ENCODE results near the gene GPS2.

GPS2 gene

DNA sequence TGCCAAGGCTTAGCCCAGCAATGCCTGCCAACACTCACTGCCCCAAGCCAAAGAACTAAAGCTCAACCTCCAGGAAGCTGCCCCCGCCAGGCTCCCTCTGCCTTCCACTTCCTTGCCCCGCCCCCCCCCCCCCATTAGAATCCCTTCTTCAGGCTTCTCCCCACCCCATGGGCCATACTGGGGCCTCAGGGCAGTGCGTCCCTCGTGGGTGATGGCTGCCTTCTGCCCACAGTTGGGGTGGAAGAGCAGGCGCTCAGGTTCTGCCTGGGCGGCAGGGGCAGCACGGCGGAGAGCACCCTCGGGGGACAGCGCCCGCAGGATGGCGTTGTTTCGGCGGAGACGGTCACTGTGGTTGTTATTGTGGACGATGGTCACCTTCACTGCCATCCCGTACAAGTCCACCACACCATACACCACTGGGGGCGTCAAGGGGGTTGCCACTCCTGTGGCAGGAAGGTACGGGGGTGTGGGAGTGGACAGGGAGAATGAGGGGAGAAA, 9.9 kb upstream of the GPS2 start:
- TF ChIP-seq, protein P1, sequence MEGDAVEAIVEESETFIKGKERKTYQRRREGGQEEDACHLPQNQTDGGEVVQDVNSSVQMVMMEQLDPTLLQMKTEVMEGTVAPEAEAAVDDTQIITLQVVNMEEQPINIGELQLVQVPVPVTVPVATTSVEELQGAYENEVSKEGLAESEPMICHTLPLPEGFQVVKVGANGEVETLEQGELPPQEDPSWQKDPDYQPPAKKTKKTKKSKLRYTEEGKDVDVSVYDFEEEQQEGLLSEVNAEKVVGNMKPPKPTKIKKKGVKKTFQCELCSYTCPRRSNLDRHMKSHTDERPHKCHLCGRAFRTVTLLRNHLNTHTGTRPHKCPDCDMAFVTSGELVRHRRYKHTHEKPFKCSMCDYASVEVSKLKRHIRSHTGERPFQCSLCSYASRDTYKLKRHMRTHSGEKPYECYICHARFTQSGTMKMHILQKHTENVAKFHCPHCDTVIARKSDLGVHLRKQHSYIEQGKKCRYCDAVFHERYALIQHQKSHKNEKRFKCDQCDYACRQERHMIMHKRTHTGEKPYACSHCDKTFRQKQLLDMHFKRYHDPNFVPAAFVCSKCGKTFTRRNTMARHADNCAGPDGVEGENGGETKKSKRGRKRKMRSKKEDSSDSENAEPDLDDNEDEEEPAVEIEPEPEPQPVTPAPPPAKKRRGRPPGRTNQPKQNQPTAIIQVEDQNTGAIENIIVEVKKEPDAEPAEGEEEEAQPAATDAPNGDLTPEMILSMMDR (IDR thresholded peaks at IDR 0.05; ENCODE audit: insufficient read depth, low read depth, low read length, missing control alignments), result no peak
- DNase-seq (ENCODE audit: low read depth), result no peak
- H3K4me3 ChIP-seq (ENCODE audit: low read depth, low read length), result no peak overlapping the region

DNA sequence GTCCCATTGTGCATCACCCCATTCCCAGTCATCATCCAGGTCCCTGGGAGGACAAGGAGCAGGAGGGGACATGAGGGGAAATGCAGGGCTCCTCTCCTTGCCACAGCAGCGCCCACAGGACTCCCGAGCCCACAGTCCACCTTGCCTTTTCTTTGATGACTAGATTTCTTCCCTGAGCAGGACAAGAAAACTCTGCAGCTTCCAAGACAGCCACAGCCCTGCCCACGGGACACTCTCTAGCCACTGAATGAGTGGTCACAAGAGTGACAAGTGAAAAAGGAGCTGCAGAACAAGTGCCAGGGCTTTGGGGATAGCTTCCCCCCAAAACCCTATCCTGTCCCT, 9.2 kb upstream of the GPS2 start:
- DNase-seq (ENCODE audit: low read depth), result no peak
- TF ChIP-seq, protein P1 (IDR thresholded peaks at IDR 0.05; ENCODE audit: insufficient read depth, low read depth, low read length, missing control alignments), result no peak
- H3K4me3 ChIP-seq (ENCODE audit: low read depth, low read length), result no peak overlapping the region

DNA sequence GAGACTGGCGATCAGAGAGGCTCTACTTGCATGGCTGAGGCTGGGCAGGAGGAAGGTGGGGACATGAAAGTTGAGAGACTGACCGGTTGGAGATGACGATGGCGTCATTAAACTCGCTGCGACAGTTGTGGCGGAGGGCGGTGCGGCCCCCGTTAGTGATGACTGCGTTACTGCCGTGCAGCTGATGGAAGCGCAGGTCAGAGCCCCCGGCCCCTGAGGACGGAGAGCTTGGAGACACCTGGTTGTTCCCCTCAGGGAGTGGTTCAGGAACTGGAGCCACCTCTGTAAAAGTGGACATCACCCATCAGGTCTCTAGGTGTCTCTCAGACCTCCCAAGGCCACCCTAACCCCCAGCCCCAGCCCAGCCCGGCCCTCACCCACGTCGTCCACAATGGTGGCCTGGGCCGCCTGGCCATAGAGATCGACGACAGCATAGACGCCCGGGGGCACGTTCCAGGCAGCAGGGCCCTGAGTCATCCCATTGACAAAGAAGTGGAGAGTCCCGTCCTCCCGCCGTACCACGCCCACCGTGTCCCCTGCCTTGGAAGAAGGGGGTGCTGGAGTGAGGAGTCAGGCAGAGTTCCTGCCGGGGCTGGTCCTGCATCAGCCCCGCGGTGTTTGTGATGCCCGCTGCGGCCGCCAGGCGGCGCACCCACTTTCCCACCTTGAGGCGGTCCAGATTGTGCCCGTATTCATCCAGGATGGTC, 8.7 kb upstream of the GPS2 start:
- no peak overlapping the region for H3K4me3 ChIP-seq (ENCODE audit: low read depth, low read length)
- TF ChIP-seq, protein P1 (IDR thresholded peaks at IDR 0.05; ENCODE audit: insufficient read depth, low read depth, low read length, missing control alignments), result peak; percentile 97
- DNase-seq (ENCODE audit: low read depth), result peak; percentile 57

DNA sequence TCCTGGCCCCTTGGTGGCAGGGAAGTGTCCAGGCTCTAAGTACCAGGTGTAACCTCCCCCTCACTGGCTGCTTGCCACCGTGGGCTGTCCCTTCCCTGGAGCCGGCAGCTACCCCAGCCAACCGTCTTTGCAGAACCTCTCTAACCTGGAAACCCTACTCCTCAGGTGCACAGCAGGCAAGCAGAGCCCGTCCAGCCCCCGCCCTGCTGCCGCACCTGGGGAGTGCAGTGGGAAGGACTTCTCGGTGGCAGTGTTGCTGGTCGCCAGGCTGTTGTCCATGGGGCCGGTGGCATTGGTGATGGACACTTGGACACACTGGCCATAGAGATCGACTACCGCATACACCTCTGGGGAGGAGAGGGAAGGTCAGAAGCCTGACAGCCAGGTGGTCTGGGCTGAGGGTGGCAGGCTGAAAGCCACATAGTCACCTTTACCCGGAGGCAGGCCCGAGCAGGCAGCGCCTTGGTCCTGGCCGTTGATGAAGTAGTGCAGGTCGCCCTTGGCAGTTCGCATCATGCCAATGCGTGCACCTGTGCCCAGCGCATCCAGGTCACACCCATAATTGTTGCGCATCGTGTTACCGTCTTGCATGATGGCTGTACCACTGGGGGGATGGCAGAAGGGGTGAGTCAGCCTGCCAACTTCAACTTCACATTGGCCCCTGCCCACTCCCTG, 7.5 kb upstream of the GPS2 start:
- TF ChIP-seq, protein P1 (IDR thresholded peaks at IDR 0.05; ENCODE audit: insufficient read depth, low read depth, low read length, missing control alignments), result no peak
- no peak for DNase-seq (ENCODE audit: low read depth)

DNA sequence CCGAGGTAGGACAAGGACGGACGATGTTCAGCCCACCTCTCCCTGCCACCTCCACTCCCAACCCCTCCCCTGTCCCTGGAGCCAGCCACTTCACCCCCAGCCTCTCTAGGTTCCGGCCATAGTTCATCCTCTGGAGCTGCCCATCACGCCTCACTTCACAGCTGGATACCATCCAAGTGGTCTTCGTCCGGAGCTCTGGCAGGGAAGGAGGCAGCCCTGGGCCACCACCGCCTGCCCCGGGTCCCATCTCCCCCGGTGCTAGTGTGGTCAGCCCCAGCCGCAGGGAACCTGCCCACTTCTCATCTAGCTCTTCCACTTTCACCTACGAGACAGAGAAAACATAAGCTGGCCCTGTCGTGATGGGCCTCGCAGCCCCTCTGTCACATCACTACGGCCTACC, 6.3 kb upstream of the GPS2 start:
- no peak for DNase-seq (ENCODE audit: low read depth)
- TF ChIP-seq, protein P1 (IDR thresholded peaks at IDR 0.05; ENCODE audit: insufficient read depth, low read depth, low read length, missing control alignments), result no peak
- no peak overlapping the region for H3K4me3 ChIP-seq (ENCODE audit: low read depth, low read length)

More for the DNA sequence above, 7.5 kb upstream of the GPS2 start:
- no peak overlapping the region for H3K4me3 ChIP-seq (ENCODE audit: low read depth, low read length)

DNA sequence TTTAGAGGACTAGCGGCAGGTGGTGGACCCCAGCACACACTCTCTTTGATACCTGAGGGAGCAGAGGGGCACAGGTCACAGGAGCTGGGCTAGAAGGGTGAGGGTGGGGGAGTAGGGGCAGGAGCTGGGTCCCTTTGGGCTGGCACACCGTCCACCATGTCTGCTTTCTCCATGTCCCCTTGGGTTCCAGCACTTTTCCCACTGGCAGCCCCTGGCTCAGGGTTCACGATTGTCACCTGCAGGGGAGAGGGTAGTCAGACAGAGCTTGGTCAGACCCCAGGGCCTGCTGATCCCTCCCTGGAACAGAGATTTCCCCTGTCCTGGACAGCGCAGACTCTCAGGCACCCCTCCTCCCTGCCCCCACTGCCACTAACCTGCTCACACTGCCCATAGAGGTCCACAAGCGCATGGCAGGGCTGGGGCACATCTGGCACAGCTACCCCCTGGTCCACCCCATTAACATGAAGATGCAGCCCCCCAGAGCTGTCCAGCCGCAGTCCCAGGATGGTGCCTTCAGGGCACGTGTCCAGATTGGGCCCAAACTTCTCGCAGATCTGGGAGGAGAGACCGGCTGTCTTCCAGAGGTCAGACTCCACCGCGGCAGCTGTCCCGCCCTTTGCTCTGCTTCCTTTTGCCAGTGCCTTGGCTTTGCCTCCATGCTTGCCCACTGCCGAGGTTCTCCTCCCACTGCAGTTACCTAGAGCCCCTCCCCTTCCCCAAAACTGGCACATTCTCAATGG, 3.1 kb upstream of the GPS2 start:
- TF ChIP-seq, protein P1 (IDR thresholded peaks at IDR 0.05; ENCODE audit: insufficient read depth, low read depth, low read length, missing control alignments), result no peak
- no peak for DNase-seq (ENCODE audit: low read depth)
- H3K4me3 ChIP-seq (ENCODE audit: low read depth, low read length), result no peak overlapping the region

All from GM12865 (cell line).